Breast epithelium (tissue), 3 donors: ENCODE data around the gene ARHGEF26.

Experiments
- POLR2A ChIP-seq: fragments of 450-650 bp; IDR thresholded peaks from one replicate; pipeline ENCODE4 v1.6.1; 2016; ENCODE audit warnings: antibody characterized with exemption, mild to moderate bottlenecking, moderate library complexity
- POLR2AphosphoS5 ChIP-seq, 3 donors: sonication (generic); formaldehyde crosslinking; IDR thresholded peaks; one replicate each; pipeline ENCODE4 v1.6.1; 2017; ENCODE audit warnings: antibody characterized with exemption in 3 of 3
- TF ChIP-seq, protein P1 (sequence below), 3 donors: fragments of 450-650 bp; IDR thresholded peaks; one replicate each; pipeline ENCODE4 v1.5.1; 2016 to 2017; ENCODE audit warnings: antibody characterized with exemption in 3 of 3, mild to moderate bottlenecking in 3 of 3, moderate library complexity in 3 of 3

- TF ChIP-seq, protein P1, sequence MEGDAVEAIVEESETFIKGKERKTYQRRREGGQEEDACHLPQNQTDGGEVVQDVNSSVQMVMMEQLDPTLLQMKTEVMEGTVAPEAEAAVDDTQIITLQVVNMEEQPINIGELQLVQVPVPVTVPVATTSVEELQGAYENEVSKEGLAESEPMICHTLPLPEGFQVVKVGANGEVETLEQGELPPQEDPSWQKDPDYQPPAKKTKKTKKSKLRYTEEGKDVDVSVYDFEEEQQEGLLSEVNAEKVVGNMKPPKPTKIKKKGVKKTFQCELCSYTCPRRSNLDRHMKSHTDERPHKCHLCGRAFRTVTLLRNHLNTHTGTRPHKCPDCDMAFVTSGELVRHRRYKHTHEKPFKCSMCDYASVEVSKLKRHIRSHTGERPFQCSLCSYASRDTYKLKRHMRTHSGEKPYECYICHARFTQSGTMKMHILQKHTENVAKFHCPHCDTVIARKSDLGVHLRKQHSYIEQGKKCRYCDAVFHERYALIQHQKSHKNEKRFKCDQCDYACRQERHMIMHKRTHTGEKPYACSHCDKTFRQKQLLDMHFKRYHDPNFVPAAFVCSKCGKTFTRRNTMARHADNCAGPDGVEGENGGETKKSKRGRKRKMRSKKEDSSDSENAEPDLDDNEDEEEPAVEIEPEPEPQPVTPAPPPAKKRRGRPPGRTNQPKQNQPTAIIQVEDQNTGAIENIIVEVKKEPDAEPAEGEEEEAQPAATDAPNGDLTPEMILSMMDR (IDR thresholded peaks at IDR 0.05), result no peak
- TF ChIP-seq POLR2AphosphoS5 (IDR thresholded peaks at IDR 0.05) (no peak), POLR2A (no peak)
Observed at GRCh38 chr3:154177406-154177805, 56.2 kb downstream of the ARHGEF26 start.
